Coronary artery (tissue), 2 donors: ENCODE measurements around the gene MRPS25.

Experiments used
- DNase-seq: peaks from one replicate; pipeline ENCODE4 v3.0.0-alpha.2; 2017; ENCODE audit warnings: low spot score
- H3K27ac ChIP-seq, 2 donors: fragments of 200-600 bp; sonication (generic); one replicate each; pipeline ENCODE4 v1.5.1; 2016 to 2019
- H3K4me3 ChIP-seq: fragments of 200-600 bp; sonication (generic); 2 replicates; pipeline ENCODE4 v1.5.1; 2016; ENCODE audit warnings: mild to moderate bottlenecking, moderate library complexity
- CTCF ChIP-seq: fragments of 200-600 bp; sonication (generic); IDR thresholded peaks from one replicate; pipeline ENCODE4 v1.5.1; 2019; ENCODE audit warnings: antibody characterized with exemption

MRPS25 gene

DNA sequence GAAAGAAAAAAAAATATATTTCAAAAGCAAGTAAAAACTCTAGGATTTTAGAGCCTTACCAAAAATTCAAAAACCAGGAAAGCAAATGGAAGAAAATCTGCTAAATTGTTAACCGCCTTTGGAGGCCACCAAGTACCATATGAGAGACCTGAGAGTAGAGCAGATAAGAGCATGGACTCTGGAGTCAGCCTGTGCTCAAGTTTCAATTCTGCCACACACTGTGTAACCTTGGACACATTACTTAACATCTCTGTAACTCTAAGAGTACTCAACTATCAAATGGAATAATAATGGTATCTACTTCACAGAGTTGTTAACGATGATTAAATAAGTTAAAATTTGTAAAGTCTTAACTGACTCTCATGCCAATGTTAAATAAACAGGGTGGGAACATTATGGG lies 21.1 kb upstream of the MRPS25 start:
- DNase-seq = no peak
- no peak overlapping the region for H3K4me3 ChIP-seq
- TF ChIP-seq CTCF = no peak
- no peak overlapping the region for H3K27ac ChIP-seq

GRCh38 chr3:15083252-15083651 lies 18.1 kb upstream of the MRPS25 start:
- Histone ChIP-seq H3K4me3 (no peak overlapping the region), H3K27ac (no peak overlapping the region)
- DNase-seq = no peak
- TF ChIP-seq CTCF = no peak

DNA sequence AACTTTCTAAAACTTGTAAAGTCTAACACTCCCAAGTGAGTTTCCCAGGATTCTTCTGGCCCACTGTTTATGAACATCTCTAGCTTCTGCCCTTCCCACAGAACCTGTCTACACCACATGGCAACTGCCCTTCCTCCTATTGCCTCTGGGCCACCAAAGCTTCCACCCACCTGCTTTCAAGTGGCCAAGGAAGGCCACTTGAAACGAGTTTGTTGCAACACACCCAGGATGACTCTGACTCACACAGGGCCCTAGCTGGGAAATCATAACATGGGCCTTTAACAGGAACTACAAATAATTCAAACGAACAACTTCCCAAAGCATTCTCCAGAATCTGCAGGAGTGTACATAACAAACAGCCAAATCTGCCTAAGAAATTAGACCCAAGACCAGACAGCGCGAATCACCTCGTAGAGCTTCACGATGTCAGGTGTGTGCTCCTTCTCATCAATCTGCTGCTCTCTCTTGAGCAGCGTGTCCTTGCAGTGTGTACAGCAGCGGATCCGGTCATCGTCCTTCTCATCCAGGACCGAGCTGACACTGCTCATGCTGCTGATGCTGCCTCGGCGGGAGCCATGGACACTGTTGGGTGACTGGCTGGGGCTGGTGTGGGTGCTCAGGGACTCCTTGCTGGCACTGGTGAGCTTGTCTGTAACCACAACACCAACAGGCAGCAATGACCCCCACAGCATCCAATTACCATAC lies 17.0 kb upstream of the MRPS25 start:
- no peak overlapping the region for H3K27ac ChIP-seq
- no peak overlapping the region for H3K4me3 ChIP-seq
- no peak for DNase-seq
- no peak for TF ChIP-seq CTCF

GRCh38 chr3:15079091-15079490 lies 14.0 kb upstream of the MRPS25 start:
- DNase-seq = no peak
- Histone ChIP-seq H3K27ac (no peak overlapping the region), H3K4me3 (no peak overlapping the region)
- TF ChIP-seq CTCF = no peak

- Histone ChIP-seq H3K4me3 (no peak overlapping the region), H3K27ac (no peak overlapping the region)
- DNase-seq = no peak
- no peak for TF ChIP-seq CTCF
These were observed 9.4 kb upstream of the MRPS25 start for GRCh38 chr3:15074500-15074899.

DNA sequence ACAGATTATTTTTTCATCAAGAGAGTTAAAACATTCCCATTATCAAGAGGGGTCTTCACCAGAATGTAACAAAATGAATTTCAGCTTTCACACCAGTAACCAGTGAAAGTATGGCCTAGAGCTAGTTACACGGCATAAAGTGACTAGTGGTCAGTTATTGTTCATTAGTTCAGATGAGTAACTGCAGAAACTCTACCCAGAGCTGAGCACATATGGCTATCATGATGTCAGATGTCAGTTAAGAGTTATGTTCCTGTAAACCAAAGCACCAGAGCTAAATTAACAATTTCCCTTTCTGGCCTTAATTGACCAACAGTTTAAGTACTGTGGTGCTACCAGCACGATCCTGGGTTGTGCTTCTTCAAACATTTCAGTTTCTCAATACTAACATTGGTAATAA lies 6.6 kb upstream of the MRPS25 start:
- no peak for DNase-seq
- Histone ChIP-seq H3K4me3 (no peak overlapping the region), H3K27ac (no peak overlapping the region)
- no peak for TF ChIP-seq CTCF

DNA sequence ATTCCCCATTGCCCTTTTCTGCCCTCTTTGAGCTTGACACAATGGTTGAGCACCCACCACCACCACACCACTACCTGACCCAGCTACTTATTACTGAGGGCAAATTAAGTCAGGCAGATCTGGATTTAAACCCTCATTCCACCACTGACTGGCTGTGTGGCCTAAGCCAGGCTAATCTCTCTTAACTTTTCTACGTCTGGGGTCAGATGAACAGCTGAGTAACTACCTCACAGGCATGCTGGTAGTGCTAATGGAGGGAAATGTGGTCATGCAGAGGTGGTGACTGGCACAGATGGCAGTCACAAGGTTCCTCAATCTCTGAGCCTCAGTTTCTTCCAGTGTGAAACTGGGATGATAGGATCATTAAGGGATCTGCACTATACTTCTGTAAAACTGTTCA lies 4.3 kb upstream of the MRPS25 start:
- no peak for DNase-seq
- TF ChIP-seq CTCF = no peak
- Histone ChIP-seq H3K27ac (no peak overlapping the region), H3K4me3 (no peak overlapping the region)
